ENCODE measurements around the gene LSAMP. TPM values are rescaled to one million over a fixed set of nuclear protein-coding genes. Genes with fewer than 3 reads are reported as not detected.

The LSAMP gene
- total and polyA plus RNA-seq, 2 of the 13 experiments (the other 11 are each of a cell fraction or from before 2014, with no cell fraction given) = not detected

DNA sequence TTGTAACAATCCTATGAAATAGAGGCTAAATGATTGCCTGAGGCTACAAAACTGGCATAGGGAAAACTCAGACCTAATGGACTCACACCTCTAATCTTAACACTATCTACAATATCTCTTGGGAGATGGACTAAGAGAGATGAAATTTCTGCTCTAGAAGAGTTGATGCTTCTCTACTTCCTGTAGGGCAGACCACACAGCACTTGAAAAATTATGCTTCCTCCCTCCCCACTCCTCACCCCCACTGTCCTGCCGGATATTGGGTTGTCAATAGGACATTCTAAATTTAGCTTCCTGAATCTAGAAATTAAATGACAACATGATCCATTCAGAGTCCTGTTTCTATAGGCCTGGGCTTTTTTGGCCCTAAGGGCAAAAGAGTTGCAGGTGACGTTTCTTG is 526.4 kb downstream of the LSAMP start (continued):
- TF ChIP-seq, protein P1, sequence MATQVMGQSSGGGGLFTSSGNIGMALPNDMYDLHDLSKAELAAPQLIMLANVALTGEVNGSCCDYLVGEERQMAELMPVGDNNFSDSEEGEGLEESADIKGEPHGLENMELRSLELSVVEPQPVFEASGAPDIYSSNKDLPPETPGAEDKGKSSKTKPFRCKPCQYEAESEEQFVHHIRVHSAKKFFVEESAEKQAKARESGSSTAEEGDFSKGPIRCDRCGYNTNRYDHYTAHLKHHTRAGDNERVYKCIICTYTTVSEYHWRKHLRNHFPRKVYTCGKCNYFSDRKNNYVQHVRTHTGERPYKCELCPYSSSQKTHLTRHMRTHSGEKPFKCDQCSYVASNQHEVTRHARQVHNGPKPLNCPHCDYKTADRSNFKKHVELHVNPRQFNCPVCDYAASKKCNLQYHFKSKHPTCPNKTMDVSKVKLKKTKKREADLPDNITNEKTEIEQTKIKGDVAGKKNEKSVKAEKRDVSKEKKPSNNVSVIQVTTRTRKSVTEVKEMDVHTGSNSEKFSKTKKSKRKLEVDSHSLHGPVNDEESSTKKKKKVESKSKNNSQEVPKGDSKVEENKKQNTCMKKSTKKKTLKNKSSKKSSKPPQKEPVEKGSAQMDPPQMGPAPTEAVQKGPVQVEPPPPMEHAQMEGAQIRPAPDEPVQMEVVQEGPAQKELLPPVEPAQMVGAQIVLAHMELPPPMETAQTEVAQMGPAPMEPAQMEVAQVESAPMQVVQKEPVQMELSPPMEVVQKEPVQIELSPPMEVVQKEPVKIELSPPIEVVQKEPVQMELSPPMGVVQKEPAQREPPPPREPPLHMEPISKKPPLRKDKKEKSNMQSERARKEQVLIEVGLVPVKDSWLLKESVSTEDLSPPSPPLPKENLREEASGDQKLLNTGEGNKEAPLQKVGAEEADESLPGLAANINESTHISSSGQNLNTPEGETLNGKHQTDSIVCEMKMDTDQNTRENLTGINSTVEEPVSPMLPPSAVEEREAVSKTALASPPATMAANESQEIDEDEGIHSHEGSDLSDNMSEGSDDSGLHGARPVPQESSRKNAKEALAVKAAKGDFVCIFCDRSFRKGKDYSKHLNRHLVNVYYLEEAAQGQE (IDR thresholded peaks at IDR 0.05; ENCODE audit: borderline replicate concordance in 1 of 2, low read depth in 1 of 2, low read length in 2 of 2) = no peak
- no peak for TF ChIP-seq ZSCAN22 (CRISPR knock-in tag; IDR thresholded peaks at IDR 0.05)
- no peak for TF ChIP-seq ZNF841 (CRISPR knock-in tag; IDR thresholded peaks at IDR 0.05; ENCODE audit: borderline replicate concordance)
- no peak for TF ChIP-seq ZNF101 (CRISPR knock-in tag; IDR thresholded peaks at IDR 0.05; ENCODE audit: borderline replicate concordance, low read depth)
- TF ChIP-seq, protein P2, sequence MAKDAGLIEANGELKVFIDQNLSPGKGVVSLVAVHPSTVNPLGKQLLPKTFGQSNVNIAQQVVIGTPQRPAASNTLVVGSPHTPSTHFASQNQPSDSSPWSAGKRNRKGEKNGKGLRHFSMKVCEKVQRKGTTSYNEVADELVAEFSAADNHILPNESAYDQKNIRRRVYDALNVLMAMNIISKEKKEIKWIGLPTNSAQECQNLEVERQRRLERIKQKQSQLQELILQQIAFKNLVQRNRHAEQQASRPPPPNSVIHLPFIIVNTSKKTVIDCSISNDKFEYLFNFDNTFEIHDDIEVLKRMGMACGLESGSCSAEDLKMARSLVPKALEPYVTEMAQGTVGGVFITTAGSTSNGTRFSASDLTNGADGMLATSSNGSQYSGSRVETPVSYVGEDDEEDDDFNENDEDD (CRISPR knock-in tag; IDR thresholded peaks at IDR 0.05; ENCODE audit: borderline replicate concordance) = no peak
- no peak for TF ChIP-seq ZNF761 (CRISPR knock-in tag; conservative IDR thresholded peaks at IDR 0.05)
- no peak for TF ChIP-seq REL (CRISPR knock-in tag; conservative IDR thresholded peaks at IDR 0.05)
- TF ChIP-seq, protein P3, sequence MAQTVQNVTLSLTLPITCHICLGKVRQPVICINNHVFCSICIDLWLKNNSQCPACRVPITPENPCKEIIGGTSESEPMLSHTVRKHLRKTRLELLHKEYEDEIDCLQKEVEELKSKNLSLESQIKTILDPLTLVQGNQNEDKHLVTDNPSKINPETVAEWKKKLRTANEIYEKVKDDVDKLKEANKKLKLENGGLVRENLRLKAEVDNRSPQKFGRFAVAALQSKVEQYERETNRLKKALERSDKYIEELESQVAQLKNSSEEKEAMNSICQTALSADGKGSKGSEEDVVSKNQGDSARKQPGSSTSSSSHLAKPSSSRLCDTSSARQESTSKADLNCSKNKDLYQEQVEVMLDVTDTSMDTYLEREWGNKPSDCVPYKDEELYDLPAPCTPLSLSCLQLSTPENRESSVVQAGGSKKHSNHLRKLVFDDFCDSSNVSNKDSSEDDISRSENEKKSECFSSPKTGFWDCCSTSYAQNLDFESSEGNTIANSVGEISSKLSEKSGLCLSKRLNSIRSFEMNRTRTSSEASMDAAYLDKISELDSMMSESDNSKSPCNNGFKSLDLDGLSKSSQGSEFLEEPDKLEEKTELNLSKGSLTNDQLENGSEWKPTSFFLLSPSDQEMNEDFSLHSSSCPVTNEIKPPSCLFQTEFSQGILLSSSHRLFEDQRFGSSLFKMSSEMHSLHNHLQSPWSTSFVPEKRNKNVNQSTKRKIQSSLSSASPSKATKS (CRISPR knock-in tag; IDR thresholded peaks at IDR 0.05) = no peak

Data from HepG2 (cell line).